Activated CD8-positive, alpha-beta T cell treated with anti-CD3 and anti-CD28 coated beads for 36 hours (primary cell): ENCODE results near the gene RPSA. TPM values are rescaled to one million over a fixed set of nuclear protein-coding genes. Genes with fewer than 3 reads are reported as not detected.
A peak's percentile ranks its signal among the peaks of the same experiment; 100 is the strongest.
"Not testable (repeated sequence)": the region's sequence is repeated elsewhere in the genome, so short reads cannot be mapped to it uniquely, and the experiment has no call there.

Experiments
- ATAC-seq: fragments of 200-7000 bp; cut with Tn5 transposase; one replicate; pipeline ENCODE4 v1.10.0; 2021; ENCODE audit warnings: mild to moderate bottlenecking, moderate library complexity
- CTCF ChIA-PET: fragments of 350-600 bp; sonication (Branson Sonifier 250); formaldehyde crosslinking; loops from one replicate; lab custom pipeline; 2021; ENCODE audit warnings: antibody characterized with exemption; lab: Charles Lee
- POLR2A ChIA-PET: fragments of 350-600 bp; sonication (Branson Sonifier 250); formaldehyde crosslinking; loops from one replicate; lab custom pipeline; 2021; ENCODE audit warnings: antibody characterized with exemption; lab: Charles Lee
- DNase-seq: peaks from one replicate; pipeline ENCODE4 v3.0.0-alpha.2; 2020
- H3K27ac Mint-ChIP-seq: one replicate; pipeline ENCODE4 v1.8.0; 2021; ENCODE audit warnings: mild to moderate bottlenecking, mixed read lengths
- H3K27me3 Mint-ChIP-seq: one replicate; pipeline ENCODE4 v1.8.0; 2021; ENCODE audit warnings: mixed read lengths
- H3K36me3 Mint-ChIP-seq: one replicate; pipeline ENCODE4 v1.8.0; 2021; ENCODE audit warnings: low read depth, mixed read lengths
- H3K4me1 Mint-ChIP-seq: one replicate; pipeline ENCODE4 v1.8.0; 2021; ENCODE audit warnings: low read depth, mixed read lengths
- H3K4me3 Mint-ChIP-seq: one replicate; pipeline ENCODE4 v1.8.0; 2021; ENCODE audit warnings: mild to moderate bottlenecking, moderate library complexity, mixed read lengths
- H3K9me3 Mint-ChIP-seq: one replicate; pipeline ENCODE4 v1.8.0; 2021; ENCODE audit warnings: mixed read lengths
- intact Hi-C: fragments of 100-400 bp; cut with micrococcal nuclease; formaldehyde crosslinking; loops from one replicate; pipeline ENCODE4 v1.10.0; 2022
- total RNA-seq, 2 experiments: library from RNA; stranded (reverse); gene quantifications; one replicate each; pipeline ENCODE4 v1.2.3, GENCODE V29; 2021
- TF ChIP-seq, protein P1 (sequence below): fragments of 200-600 bp; IDR thresholded peaks from one replicate; pipeline ENCODE4 v1.8.0; 2022; ENCODE audit warnings: antibody characterized with exemption, mild to moderate bottlenecking

RPSA gene
- total RNA-seq, 2 experiments from 2014 or later, result 3,048 to 3,061 TPM

DNA sequence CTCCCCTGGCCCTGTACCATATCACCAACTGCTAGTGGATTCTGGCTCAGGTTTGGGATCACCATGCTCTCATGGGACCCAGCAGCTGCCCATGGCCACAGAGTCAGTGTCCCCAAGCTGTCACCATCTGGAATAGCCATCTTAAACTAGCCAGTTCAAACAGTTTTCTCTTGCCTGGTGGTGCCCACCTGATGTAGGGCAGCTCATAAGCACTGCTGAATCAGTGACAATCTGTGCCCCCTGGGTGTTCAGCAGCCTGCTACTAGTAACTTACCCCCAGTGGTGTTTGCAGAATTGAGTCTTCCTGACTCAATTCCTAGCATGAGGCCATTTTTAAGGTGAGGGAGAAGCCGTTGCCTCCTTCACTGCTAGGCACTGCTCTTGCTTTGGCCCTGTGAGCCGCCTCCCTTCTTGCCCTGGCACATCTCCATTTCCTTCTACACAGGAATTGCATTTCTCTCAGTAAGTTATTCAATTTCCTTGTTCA is 7.9 kb downstream of the RPSA start:
- TF ChIP-seq, protein P1, sequence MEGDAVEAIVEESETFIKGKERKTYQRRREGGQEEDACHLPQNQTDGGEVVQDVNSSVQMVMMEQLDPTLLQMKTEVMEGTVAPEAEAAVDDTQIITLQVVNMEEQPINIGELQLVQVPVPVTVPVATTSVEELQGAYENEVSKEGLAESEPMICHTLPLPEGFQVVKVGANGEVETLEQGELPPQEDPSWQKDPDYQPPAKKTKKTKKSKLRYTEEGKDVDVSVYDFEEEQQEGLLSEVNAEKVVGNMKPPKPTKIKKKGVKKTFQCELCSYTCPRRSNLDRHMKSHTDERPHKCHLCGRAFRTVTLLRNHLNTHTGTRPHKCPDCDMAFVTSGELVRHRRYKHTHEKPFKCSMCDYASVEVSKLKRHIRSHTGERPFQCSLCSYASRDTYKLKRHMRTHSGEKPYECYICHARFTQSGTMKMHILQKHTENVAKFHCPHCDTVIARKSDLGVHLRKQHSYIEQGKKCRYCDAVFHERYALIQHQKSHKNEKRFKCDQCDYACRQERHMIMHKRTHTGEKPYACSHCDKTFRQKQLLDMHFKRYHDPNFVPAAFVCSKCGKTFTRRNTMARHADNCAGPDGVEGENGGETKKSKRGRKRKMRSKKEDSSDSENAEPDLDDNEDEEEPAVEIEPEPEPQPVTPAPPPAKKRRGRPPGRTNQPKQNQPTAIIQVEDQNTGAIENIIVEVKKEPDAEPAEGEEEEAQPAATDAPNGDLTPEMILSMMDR, result no peak
- ChIA-PET CTCF (interaction anchor here (0.9 to 1.8 kb wide), 4 partner anchors 33 to 123 kb away, joined by 4 to 6 read pairs (median 6); no protein-coding TSS in a partner anchor), POLR2A (interaction anchor here (0.5 to 11.8 kb wide), 13 partner anchors 8 to 1044 kb away, joined by 3 to 170 read pairs (median 4); partner anchors contain the start of gene RPSA)
- H3K9me3 Mint-ChIP-seq, result no peaks in the 10 kb centered on the region
- ATAC-seq (peak; percentile 38), DNase-seq (peak; percentile 24)
- peak overlapping the region; percentile 65 for H3K27ac Mint-ChIP-seq
- H3K4me3 Mint-ChIP-seq, result peak overlapping the region; percentile 7
- intact Hi-C loops, result no loop called here
- peaks cover 27% of the 10 kb centered on the region for H3K4me1 Mint-ChIP-seq
- peaks cover 51% of the 10 kb centered on the region for H3K36me3 Mint-ChIP-seq
- no peaks in the 10 kb centered on the region for H3K27me3 Mint-ChIP-seq

DNA sequence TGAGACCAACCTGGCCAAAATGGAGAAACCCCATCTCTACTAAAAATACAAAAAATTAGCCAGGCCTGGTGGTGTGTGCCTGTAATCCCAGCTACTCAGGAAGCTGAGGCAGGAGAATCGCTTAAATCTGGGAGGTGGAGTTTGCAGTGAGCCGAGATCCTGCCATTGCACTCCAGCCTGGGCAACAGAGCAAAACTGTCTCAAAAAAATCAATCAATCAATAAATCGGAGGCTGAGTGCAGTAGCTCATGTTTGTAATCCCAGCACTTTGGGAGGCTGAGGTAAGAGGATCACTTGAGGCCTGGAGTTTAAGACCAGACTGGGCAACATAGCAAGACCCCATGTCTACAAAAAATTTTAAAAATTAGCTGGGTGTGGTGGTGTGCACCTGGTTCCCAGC is 8.8 kb downstream of the RPSA start:
- not testable (repeated sequence) for H3K4me3 Mint-ChIP-seq, ATAC-seq, H3K27me3 Mint-ChIP-seq, DNase-seq, H3K27ac Mint-ChIP-seq, H3K9me3 Mint-ChIP-seq
- Mint-ChIP-seq H3K36me3 (peaks cover 43% of the 10 kb centered on the region), H3K4me1 (peaks cover 19% of the 10 kb centered on the region)
- CTCF ChIA-PET, result interaction anchor here (1.0 to 1.8 kb wide), 3 partner anchors 32 to 83 kb away, joined by 4 to 6 read pairs (median 6); no protein-coding TSS in a partner anchor
- intact Hi-C loops, result loop anchor here (5.0 kb wide), 1 partner anchor 82 kb away; no protein-coding TSS in a partner anchor
- POLR2A ChIA-PET, result interaction anchor here (0.7 to 11.8 kb wide), 11 partner anchors 9 to 1043 kb away, joined by 3 to 170 read pairs (median 5); partner anchors contain the start of gene RPSA

DNA sequence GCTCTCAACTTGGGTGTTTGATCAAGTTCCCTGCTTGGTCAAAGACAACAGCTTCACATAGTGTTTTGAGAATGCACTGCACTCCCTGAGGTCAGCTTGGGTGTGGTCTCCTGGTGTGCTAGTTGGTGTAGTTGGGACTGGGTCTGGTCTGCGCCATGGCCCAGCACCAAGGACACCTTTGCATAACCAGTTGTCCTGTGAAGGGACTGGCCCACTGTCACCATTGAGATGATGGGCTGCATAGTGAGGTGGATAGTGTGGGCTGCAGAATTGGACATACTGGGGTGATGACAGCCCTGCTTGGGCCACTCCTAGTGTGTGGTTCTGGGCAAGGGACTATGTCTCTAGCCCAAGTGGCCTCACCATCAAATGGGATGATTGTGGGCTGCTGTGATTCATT is 9.5 kb downstream of the RPSA start:
- Mint-ChIP-seq H3K4me3 (no peak overlapping the region), H3K9me3 (no peaks in the 10 kb centered on the region), H3K4me1 (peaks cover 14% of the 10 kb centered on the region), H3K27me3 (no peaks in the 10 kb centered on the region), H3K36me3 (peaks cover 37% of the 10 kb centered on the region), H3K27ac (peak overlapping the region; percentile 55)
- intact Hi-C loops, result loop anchor here (5.0 kb wide), 1 partner anchor 81 kb away; no protein-coding TSS in a partner anchor
- DNase-seq, result peak; percentile 14
- TF ChIP-seq, protein P1, result no peak
- ChIA-PET CTCF (interaction anchor here (0.9 to 1.8 kb wide), 5 partner anchors 8 to 83 kb away, joined by 3 to 13 read pairs (median 6); partner anchors contain the start of gene RPSA), POLR2A (interaction anchor here (1.0 to 11.8 kb wide), 7 partner anchors 10 to 30 kb away, joined by 3 to 170 read pairs (median 8); partner anchors contain the start of gene RPSA)
- peak; percentile 15 for ATAC-seq

DNA sequence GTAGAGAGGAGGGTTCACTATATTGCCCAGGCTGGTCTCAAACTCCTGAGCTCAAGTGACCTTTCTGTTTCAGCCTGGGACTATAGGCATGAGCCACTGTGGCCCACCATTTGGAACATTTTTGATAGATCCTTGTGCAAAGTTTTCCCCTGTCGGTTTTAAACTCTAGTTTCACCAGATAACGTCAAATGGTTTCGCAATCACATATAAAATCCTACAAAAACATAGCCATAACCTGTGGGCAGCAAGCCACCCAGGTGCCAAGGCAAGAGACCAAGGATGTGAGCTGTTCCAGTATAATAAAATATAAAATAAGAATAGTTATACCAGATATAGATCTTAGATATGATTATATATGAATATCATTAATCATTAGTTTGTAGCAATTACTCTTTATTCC is 10.5 kb downstream of the RPSA start:
- not testable (repeated sequence) for H3K4me3 Mint-ChIP-seq, DNase-seq, ATAC-seq, H3K27me3 Mint-ChIP-seq, H3K27ac Mint-ChIP-seq, H3K4me1 Mint-ChIP-seq, H3K9me3 Mint-ChIP-seq
- CTCF ChIA-PET, result interaction anchor here (0.6 to 1.8 kb wide), 6 partner anchors 9 to 284 kb away, joined by 3 to 13 read pairs (median 4); partner anchors contain the start of gene RPSA
- intact Hi-C loops, result loop anchor here (5.0 kb wide), 1 partner anchor 80 kb away; no protein-coding TSS in a partner anchor
- POLR2A ChIA-PET, result interaction anchor here (1.5 to 4.3 kb wide), 2 partner anchors 11 kb away, joined by 4 to 59 read pairs; partner anchors contain the start of gene RPSA
- peaks cover 34% of the 10 kb centered on the region for H3K36me3 Mint-ChIP-seq

DNA sequence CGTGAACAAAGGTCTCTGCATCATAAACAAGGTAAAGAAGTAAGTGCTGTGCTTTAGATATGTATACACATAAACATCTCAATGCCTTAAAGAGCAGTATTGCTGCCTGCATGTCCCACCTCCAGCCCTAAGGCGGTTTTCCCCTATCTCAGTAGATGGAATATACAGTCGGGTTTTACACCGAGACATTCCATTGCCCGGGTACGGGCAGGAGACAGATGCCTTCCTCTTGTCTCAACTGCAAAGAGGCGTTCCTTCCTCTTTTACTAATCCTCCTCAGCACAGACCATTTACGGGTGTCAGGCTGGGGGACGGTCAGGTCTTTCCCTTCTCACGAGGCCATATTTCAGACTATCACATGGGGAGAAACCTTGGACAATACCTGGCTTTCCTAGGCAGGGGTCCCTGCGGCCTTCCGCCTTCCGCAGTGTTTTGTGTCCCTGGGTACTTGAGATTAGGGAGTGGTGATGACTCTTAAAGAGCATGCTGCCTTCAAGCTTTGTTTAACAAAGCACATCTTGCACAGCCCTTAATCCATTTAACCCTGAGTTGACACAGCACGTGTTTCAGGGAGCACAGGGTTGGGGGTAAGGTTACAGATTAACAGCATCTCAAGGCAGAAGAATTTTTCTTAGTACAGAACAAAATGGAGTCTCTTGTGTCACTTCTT is 12.2 kb downstream of the RPSA start:
- H3K27ac Mint-ChIP-seq, H3K4me3 Mint-ChIP-seq, ATAC-seq, DNase-seq, H3K9me3 Mint-ChIP-seq, POLR2A ChIA-PET, H3K4me1 Mint-ChIP-seq, H3K27me3 Mint-ChIP-seq: not testable (repeated sequence)
- intact Hi-C loops, result loop anchor here (5.0 kb wide), 1 partner anchor 79 kb away; no protein-coding TSS in a partner anchor
- H3K36me3 Mint-ChIP-seq, result peaks cover 17% of the 10 kb centered on the region
- CTCF ChIA-PET, result interaction anchor here (1.4 kb wide), 1 partner anchor 81 kb away, joined by 3 read pairs; no protein-coding TSS in a partner anchor

DNA sequence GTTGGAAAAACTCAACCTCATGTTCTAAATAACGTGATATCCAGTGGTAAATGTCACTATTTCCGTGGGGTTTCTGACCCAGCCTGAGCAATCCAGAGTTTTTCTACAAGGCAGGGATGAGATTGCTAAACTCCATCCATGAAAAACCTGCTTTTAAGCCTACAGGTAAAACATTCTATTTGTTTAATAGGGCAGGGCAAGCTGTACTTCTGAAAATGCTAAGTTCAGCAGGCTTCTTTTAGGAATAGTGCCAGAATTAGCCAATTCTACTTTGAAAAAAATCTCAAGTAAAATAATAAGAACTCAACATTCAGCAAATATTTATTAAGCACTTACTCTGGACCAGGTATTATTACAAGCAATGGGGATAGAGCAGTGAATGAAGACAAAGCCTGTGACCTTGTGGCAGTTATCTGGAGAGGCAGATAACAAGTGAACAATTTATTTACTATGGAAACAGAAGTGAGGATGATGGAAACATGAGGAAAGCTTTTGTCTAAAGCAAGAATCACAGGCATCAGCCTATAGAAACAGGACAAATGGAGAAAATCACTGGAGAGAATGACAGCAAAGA is 13.3 kb downstream of the RPSA start:
- intact Hi-C loops, result loop anchor here (5.0 kb wide), 1 partner anchor 77 kb away; no protein-coding TSS in a partner anchor
- Mint-ChIP-seq H3K27me3 (no peaks in the 10 kb centered on the region), H3K4me3 (no peak overlapping the region), H3K36me3 (peaks cover 9% of the 10 kb centered on the region), H3K4me1 (no peaks in the 10 kb centered on the region), H3K27ac (no peak overlapping the region), H3K9me3 (no peaks in the 10 kb centered on the region)
- ChIA-PET POLR2A (interaction anchor here (0.9 kb wide), 1 partner anchor 13 kb away, joined by 4 read pairs; the partner anchor contains the start of gene RPSA), CTCF (interaction anchor here (0.9 to 1.4 kb wide), 2 partner anchors 13 to 79 kb away, joined by 3 to 4 read pairs; no protein-coding TSS in a partner anchor)
- TF ChIP-seq, protein P1, result no peak
- ATAC-seq (no peak), DNase-seq (no peak)
